Activated CD8-positive, alpha-beta memory T cell treated with anti-CD3 and anti-CD28 coated beads, Interleukin-2, amount 50 U/mL, for 48 hours (primary cell): Measurements from ENCODE around the gene PAX2.

ENCODE experiments used
- DNase-seq: peaks from one replicate; pipeline ENCODE4 v3.0.0-alpha.2; 2020

PAX2 gene

GRCh38 chr10:100725071-100725471, 20.3 kb upstream of the PAX2 start:
- DNase-seq: no peak

GRCh38 chr10:100725869-100726426, 19.4 kb upstream of the PAX2 start:
- DNase-seq: no peak

DNA sequence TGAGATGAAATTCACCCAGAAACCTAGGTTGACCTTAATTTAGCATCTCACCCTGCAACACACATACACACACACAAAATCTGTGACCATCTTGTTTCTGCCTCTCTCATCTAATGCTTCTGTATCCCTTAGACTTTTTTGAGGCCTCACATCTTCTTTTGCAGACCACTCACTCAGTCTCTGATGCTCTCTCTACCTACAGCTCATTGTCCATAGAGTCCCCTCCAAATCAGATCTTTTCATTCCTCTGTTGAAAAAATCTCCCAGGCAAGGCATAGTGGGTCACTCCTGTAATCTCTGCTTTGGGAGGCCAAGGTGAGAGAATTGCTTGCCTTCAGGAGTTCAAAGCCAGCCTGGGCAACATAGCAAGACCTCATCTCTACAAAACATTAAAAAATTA, 17.6 kb upstream of the PAX2 start:
- DNase-seq: no peak

- DNase-seq: no peak
Observed at GRCh38 chr10:100728928-100729861, 16.2 kb upstream of the PAX2 start.

DNA sequence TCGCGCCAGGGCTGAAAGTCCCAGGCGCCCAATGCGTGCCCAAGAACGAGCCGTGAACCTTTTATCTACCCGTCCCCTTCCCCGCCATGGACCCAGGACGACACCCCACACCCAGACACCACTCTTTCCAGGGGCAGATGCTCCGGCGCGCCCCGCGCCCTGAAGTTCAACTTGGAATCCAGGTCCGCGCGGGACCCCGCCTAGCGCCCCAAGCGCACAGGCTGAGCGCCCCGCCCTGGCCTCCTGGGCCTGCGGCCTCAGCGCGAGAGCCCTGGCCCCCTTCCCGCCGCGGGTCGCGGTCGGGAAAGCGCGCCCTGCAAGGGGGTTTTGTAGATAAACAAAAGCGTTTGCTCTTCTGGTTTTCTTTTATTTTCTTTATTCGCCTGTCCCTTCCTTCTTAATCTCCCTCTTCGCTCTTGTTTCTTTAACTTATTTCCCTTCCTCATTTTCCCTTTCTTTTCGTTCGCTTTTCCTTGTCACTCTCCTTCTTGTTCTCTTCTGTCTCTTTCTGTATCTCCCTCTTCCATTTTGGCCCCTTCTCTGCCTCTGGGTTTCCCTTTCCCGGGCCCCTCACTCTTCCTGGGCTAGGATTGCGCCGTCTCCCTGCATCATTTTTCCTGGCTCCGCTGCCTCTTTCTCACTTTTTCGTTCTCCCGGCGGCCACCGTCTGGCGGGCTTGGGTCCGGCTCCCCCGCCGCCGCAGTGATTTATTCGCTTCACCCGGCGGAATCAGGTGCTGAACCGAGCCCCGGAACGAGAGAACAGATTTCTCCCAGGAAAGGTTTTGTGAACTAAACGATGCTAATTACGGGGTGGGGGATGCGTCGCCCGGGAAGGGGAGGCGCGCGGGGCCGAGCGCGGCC, 15.3 kb upstream of the PAX2 start:
- no peak for DNase-seq

DNA sequence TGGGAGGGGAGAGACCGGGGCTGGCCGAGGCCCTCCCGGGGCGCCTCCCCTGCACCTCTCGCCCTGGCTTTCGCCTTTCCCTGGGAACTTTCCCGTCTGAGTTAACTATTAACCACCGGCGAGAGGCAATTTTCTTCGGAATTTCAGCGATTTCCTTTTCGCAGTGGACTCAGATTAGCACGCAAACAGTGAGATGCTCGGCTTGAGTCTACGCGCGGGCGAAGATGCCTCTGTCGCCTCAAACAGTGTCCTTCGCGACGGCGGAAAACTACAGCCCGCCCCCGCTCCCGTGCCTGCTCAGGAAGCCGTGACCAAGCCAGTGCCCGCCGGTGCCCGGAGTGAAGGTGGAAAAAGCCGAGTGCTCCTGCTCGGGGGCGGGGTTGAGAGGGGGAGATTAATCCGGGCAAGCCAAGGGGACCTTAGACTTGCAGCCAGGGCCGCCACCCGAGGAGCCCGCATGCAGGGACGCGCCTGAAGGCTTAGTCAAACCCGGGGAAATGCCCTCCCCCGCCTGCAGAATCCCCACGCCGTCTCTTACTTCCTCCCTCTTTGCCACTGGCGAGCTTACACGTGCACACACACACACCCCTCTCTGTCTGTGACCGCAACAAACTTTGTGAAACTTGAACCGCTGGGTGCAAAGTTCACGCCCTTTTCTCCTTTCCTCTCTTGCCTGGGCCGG, 14.5 kb upstream of the PAX2 start:
- DNase-seq: no peak

DNA sequence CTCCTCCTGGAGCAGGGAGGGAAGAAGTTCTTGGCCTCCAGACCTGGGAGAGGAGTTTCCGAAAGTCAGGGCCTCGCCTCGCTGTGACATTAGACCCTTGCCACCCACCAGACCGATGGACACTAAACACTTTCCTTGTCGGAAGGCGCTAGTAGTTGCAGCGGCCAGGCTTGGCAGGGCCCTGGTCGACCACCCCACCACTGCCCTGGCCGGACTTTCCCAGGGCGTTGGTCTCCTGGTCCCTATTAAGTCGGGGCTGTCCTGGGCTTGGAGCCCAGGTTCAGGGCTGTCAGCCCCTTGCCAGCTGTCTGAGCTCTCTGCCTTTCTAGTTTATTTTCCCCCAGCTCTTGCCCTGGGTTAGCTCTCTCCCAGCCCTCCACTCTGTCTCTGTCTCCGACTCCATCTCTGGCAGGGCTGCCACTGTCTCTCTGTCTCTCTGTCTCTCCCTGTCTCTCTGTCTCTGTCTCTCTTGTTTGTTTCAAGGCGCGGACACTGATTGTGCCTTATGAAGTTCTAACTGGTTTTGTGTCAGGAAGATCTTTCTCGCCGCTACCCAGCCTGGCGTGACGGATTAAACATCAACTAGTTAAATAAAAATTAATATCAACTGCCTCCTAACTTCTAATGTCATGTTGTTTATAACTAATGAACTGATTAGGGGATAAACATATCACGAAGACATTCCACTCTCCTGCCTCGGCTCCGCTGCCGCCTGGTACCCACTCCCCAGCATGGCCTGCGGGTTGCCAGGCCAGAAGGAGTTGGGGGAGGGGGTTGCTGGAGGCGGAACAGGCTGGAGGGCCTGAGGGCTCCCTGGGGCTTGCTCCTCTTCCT, 13.8 kb upstream of the PAX2 start:
- no peak for DNase-seq

GRCh38 chr10:100732241-100732596, 13.2 kb upstream of the PAX2 start:
- no peak for DNase-seq

GRCh38 chr10:100733329-100733728, 12.1 kb upstream of the PAX2 start:
- DNase-seq: no peak

- DNase-seq: no peak
Observed at GRCh38 chr10:100734295-100735086, 10.9 kb upstream of the PAX2 start.

- DNase-seq: no peak
Observed at GRCh38 chr10:100735087-100735336, 10.4 kb upstream of the PAX2 start.

DNA sequence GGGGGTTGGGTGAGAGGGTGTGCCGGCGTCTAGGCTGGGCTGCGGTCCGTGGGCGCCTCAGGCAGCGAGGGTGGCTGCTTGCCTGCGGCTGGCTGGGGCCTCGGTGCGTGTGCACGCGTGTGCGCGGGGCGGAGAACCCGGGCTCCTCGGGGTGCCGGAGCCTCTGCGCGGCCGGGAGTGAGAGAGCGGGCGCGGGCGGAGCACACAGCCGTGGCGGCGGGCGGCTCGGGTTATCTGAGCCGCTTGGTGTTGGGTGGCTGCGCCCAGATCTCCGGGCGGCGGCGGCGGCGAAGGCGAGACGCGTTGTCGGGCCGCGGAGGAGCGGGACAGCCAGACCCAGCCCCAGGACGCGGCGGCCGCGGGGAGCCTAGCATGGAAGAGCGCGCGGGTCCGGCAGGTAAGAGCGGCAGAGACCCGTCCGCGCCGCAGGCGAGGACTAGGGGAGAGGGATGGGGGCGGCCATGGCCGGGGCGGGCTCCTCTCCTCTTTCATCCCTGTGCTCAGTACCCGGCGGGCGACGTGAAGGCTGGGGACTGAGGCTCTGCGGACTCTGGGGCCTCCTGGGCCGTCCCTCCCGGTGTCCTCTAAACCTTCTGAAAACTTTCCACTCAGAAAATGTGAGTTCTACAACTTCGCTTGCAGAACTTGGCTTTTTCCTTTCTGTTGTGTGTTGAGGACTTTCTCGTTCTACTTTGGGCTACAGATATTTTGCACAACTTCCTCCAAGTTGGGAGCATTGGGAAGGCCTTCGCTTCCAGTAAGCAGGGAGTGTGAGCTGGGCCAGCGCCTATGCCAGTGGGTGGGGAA, 9.8 kb upstream of the PAX2 start:
- DNase-seq: no peak

DNA sequence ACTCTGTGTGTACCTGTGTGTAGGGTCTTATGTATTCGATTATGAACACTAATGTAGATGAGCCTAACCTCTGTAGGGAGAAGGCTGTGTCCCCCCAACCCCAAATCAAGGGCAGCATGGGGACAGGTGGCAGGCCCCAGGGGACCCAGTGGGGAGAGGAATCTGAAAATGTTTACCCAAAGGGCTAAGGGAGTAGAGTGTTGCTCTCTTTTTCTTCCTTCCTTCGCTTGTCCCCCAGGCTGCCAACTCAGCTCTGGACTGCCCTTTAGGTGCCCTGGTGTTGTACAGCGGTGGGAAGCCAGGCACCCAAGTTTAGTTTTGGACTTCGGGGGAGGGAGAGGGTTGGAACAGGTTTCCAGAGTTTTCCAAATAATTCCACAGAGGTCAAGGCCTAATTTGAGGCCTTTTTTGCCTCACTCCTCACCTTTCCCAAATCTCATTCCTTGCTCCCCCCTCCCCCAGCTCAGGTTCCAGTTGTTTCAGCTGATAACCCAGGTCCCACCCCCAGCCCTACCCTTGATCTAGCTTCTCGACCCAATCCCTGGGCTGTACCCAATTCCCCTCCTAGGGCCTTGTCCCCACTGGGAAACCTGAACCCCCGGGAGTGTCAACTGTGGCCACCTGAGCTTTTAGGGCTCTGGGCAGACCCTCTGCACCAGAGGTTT, 9.1 kb upstream of the PAX2 start:
- DNase-seq: no peak

DNA sequence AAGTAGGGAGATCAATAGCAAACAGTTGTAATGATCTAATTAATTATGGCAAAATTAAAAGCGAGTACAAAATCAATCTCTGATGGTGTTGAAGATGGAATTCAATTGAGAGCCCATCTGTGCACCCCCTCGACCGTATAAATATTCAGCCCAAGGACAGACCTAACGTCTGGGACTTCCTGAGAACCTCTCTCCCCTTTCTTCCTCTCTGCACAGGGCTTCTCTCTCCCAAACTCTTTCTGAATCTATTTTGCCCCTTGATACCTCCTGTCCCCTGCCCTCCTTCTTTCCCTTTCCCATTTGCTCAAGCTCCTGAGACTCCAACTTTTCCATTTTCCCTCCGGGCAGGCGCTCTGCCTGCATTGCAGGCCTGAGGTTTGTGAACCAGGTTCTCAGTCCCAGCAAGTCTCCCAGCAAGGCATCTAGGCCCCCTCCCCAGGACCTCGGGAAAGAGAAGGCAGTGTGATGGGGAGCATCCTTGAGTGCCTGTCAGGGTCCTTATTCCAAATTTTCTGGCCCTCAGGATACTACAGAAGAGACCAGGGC, 8.5 kb upstream of the PAX2 start:
- no peak for DNase-seq

DNA sequence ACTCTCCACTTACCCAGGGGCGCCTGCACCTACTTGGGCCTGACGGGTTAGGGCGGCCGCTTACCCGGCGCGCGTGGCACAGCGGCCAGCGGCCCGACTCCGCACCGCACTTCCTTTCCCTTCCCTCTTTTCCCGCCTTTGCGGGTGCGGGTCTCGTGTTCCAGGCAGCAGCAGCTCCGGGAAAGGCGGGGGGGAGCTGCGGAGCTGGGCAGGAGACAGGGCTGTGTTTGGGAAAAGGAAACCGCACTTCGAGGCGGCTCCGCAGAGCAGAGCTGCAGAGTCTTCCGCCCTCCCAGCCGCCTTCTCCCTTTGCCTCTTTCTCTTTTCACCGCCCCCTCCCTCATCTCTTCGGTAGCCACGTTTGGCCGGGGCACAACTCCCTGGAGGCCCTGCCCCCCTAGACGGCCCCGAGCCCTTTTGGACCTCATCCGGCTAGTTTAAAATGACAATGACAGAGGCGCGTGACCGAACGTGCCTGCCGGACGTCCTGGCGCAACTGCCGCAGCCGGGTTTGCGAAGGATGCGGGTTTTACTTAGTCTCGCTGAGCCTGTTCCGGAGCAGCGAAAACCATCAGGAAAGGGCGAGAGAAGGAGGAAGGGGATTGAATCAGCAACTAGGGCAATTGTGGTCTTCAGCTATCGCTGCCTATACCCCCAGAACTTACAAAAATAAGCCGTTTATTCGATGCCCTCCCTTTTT, 7.9 kb upstream of the PAX2 start:
- no peak for DNase-seq

- DNase-seq: no peak
Observed at GRCh38 chr10:100738055-100738827, 7.1 kb upstream of the PAX2 start.

DNA sequence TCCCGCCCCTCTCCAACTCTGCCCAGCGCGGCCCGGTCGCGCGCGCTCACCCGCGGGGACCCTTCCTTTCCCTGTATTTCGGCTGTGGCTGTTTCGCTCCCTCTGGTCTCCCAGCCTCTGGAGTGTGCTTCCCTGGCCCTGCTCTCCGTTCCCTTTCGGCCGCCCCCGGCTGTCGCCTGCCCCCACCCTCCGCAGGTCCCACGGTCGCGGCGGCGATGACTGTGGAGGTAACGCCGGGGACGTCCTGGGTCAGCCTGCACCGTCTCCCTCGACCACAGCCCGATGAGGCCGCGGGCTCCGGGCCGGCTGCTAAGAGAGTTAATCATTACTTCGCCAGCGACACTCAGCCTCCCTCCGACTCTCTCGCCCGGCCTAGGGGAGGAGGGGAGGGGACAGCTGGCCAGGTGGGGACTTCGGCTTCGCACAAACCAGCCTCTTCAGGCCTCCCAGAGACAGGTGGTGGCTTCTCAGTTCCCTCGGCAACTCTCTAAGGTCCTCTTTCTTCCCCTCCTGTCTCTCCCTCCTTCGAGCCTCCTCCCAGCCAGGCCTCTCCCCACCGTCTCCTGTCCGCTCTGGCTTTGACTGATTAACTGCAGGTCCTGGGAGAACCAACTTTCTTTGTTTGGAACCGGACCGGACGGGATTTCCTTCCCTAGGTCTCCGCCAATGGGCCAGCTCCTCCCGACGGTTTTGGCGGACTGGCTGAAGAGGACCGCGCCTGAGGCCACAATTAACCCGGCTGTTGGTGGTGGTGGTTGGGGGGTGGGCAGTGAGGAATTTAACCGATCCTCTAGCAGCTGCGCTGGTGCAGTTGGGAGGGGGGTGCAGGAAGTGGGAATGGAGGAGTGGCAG, 5.6 kb upstream of the PAX2 start:
- no peak for DNase-seq
